Ishikawa (cell line): Measurements from ENCODE around the gene TGM2.
A peak's percentile ranks its signal among the peaks of the same experiment; 100 is the strongest.

Experiments
- CEBPB ChIP-seq: IDR thresholded peaks from 2 replicates; pipeline ENCODE4 v1.6.1; 2012
- CREB1 ChIP-seq: IDR thresholded peaks from 2 replicates; pipeline ENCODE4 v1.6.1; 2012; ENCODE audit warnings: low read depth
- EGR1 ChIP-seq: IDR thresholded peaks from 2 replicates; pipeline ENCODE4 v1.6.1; 2012
- EP300 ChIP-seq: IDR thresholded peaks from 2 replicates; pipeline ENCODE4 v1.6.1; 2012; ENCODE audit warnings: borderline replicate concordance
- FOXM1 ChIP-seq: IDR thresholded peaks from 2 replicates; pipeline ENCODE4 v1.6.1; 2012; ENCODE audit warnings: low read depth, borderline replicate concordance
- NFIC ChIP-seq: IDR thresholded peaks from 2 replicates; pipeline ENCODE4 v1.6.1; 2012
- RAD21 ChIP-seq: IDR thresholded peaks from 2 replicates; pipeline ENCODE4 v1.6.1; 2012; ENCODE audit warnings: low read depth
- REST ChIP-seq: IDR thresholded peaks from 2 replicates; pipeline ENCODE4 v1.6.1; 2012; ENCODE audit warnings: low read depth, mild to moderate bottlenecking
- TAF1 ChIP-seq: IDR thresholded peaks from 2 replicates; pipeline ENCODE4 v1.6.1; 2012; ENCODE audit warnings: low read depth, mild to moderate bottlenecking
- TCF12 ChIP-seq: IDR thresholded peaks from 2 replicates; pipeline ENCODE4 v1.6.1; 2012; ENCODE audit warnings: low read depth
- TEAD4 ChIP-seq: IDR thresholded peaks from 2 replicates; pipeline ENCODE4 v1.6.1; 2012
- USF1 ChIP-seq: IDR thresholded peaks from 2 replicates; pipeline ENCODE4 v1.6.1; 2012
- YY1 ChIP-seq: IDR thresholded peaks from 2 replicates; pipeline ENCODE4 v1.6.1; 2012; ENCODE audit warnings: low read depth
- ZBTB7A ChIP-seq: IDR thresholded peaks from 2 replicates; pipeline ENCODE4 v1.6.1; 2012; ENCODE audit warnings: low read depth
- TF ChIP-seq, protein P1 (sequence below): IDR thresholded peaks from 2 replicates; pipeline ENCODE4 v1.6.1; 2012

The TGM2 gene

GRCh38 chr20:38144598-38144973, 20.5 kb downstream of the TGM2 start:
- TF ChIP-seq CREB1 (no peak), USF1 (no peak), REST (no peak), NFIC (no peak), RAD21 (no peak), TEAD4 (no peak), YY1 (no peak), TAF1 (no peak), ZBTB7A (no peak), CEBPB (no peak), EGR1 (no peak), TCF12 (no peak)
- TF ChIP-seq, protein P1, sequence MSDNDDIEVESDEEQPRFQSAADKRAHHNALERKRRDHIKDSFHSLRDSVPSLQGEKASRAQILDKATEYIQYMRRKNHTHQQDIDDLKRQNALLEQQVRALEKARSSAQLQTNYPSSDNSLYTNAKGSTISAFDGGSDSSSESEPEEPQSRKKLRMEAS: no peak

DNA sequence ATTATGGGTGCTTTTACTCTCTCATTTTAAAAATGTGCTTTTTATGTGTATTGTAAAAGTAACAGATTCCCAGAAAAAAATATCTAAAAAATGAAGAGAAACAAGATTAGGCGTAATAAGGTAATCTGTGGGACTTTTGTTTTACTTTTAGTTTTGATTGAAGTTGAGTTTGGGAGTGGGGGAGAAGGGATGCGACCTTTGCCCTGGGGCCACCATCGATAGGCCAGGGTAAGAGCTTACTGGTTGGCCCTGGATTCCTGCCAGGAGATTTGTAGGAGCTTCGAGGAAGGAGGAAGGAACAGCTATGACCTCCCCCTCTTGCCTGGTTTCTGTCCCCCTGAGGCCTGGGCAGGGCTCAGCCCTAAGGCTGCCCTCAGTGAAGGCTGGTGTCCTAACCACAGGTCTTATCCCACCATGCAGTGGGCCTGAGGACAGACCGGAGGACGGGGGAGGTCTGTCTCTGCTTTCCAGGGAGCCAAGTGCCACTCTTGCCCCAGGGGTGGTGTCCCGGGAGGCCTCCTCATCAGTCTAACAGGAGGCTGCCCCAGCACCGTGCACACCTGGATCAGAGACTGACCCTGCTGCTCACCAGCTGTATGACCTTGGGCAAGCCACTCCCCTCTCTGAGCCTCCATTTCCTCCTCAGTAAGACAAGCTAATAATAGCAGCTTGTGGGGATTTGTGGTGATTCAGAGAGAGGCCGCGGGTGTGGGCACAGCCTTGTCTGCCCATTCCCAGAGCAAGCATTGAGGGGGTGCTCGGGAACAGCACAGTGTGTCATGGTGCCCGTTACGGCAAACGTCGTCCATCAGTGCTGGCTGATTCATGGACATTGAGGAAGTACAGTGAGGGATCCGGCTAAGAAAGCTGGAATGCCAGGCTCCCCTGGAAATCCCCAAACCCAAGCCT, 21.2 kb downstream of the TGM2 start:
- TF ChIP-seq FOXM1 (no peak), CREB1 (no peak), ZBTB7A (no peak), REST (no peak), EP300 (no peak), TCF12 (no peak), RAD21 (no peak)

GRCh38 chr20:38143238-38143645, 21.8 kb downstream of the TGM2 start:
- TF ChIP-seq, protein P1: no peak
- TF ChIP-seq CEBPB: peak; percentile 87

DNA sequence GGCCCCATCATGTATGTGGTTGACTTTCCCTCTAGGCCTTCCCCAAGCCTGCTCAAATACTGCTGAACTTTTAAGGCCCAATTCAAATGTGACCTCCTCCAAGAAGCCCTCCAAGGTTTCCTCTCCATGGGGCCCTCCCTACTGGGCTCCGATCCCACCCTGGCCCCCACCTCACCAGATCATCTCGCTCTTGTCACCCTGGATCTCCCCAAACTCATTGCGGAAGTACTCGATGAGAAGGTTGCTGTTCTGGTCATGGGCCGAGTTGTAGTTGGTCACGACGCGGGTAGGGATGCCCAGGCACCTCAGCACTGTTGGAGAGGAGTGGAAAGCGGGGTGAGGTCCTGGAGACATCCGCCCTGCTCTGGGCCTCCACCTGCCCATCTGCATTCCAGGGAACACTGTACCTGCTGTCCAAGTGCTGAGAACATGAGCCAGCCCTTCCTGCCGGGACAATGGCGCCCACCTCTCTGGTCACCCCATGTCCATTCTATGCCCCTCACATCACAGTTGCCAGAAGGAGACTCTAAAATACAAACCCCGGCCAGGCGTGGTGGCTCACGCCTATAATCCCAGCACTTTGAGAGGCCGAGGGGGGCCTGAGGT, 23.1 kb downstream of the TGM2 start:
- TF ChIP-seq RAD21: no peak
- TF ChIP-seq EGR1: no peak
- no peak for TF ChIP-seq TAF1
- TF ChIP-seq TCF12: no peak
- no peak for TF ChIP-seq FOXM1
- TF ChIP-seq USF1: no peak
- TF ChIP-seq CEBPB: no peak
- no peak for TF ChIP-seq ZBTB7A
- TF ChIP-seq, protein P1: no peak
- no peak for TF ChIP-seq YY1
- TF ChIP-seq EP300: no peak
- no peak for TF ChIP-seq NFIC
- no peak for TF ChIP-seq CREB1
- no peak for TF ChIP-seq REST
- TF ChIP-seq TEAD4: no peak
